ENCODE results near the gene DNAH12.
"Not testable (repeated sequence)": the region's sequence is repeated elsewhere in the genome, so short reads cannot be mapped to it uniquely, and the experiment has no call there.

DNAH12 gene

GRCh38 chr3:57518276-57518915 lies 25.7 kb downstream of the DNAH12 start:
- no peak for FAIRE-seq

- FAIRE-seq: no peak
Observed at GRCh38 chr3:57512166-57512565, 32.0 kb downstream of the DNAH12 start.

- FAIRE-seq: no peak
Observed at GRCh38 chr3:57505901-57506300, 38.2 kb downstream of the DNAH12 start.

GRCh38 chr3:57500506-57500905 lies 43.6 kb downstream of the DNAH12 start:
- FAIRE-seq: no peak

GRCh38 chr3:57497904-57498303 lies 46.2 kb downstream of the DNAH12 start:
- no peak for FAIRE-seq

GRCh38 chr3:57484563-57484962 lies 59.6 kb downstream of the DNAH12 start:
- no peak for FAIRE-seq

- FAIRE-seq: not testable (repeated sequence)
Observed at GRCh38 chr3:57477193-57477592, 67.0 kb downstream of the DNAH12 start.

- peak; percentile 69 for FAIRE-seq
Observed at GRCh38 chr3:57464801-57465200, 79.3 kb downstream of the DNAH12 start.

- no peak for FAIRE-seq
Observed at GRCh38 chr3:57464011-57464410, 80.1 kb downstream of the DNAH12 start.

GRCh38 chr3:57451150-57451846 lies 92.8 kb downstream of the DNAH12 start:
- FAIRE-seq: no peak

GRCh38 chr3:57449276-57449847 lies 94.8 kb downstream of the DNAH12 start:
- FAIRE-seq: not testable (repeated sequence)

GRCh38 chr3:57448489-57448888 lies 95.7 kb downstream of the DNAH12 start:
- FAIRE-seq: not testable (repeated sequence)

- peak; percentile 13 for FAIRE-seq
Observed at GRCh38 chr3:57446318-57446841, 97.8 kb downstream of the DNAH12 start.

GRCh38 chr3:57444469-57444868 lies 99.7 kb downstream of the DNAH12 start:
- no peak for FAIRE-seq

- not testable (repeated sequence) for FAIRE-seq
Observed at GRCh38 chr3:57440144-57440543, 104.0 kb downstream of the DNAH12 start.

GRCh38 chr3:57438460-57438859 lies 105.7 kb downstream of the DNAH12 start:
- not testable (repeated sequence) for FAIRE-seq

- FAIRE-seq: no peak
Observed at GRCh38 chr3:57436195-57436761, 107.9 kb downstream of the DNAH12 start.

GRCh38 chr3:57434041-57434440 lies 110.1 kb downstream of the DNAH12 start:
- FAIRE-seq: peak; percentile 91

- FAIRE-seq: no peak
Observed at GRCh38 chr3:57423335-57423734, 120.8 kb downstream of the DNAH12 start.

GRCh38 chr3:57421336-57421735 lies 122.8 kb downstream of the DNAH12 start:
- FAIRE-seq: no peak

GRCh38 chr3:57420001-57420400 lies 124.1 kb downstream of the DNAH12 start:
- FAIRE-seq: no peak

GRCh38 chr3:57411715-57412114 lies 132.4 kb downstream of the DNAH12 start:
- no peak for FAIRE-seq

- FAIRE-seq: no peak
Observed at GRCh38 chr3:57409471-57409870, 134.7 kb downstream of the DNAH12 start.

GRCh38 chr3:57402675-57403074 lies 141.5 kb downstream of the DNAH12 start:
- FAIRE-seq: no peak
